SIG-M5 treated with dmso at 0.1 percent for 504 hours (cell line): ENCODE results near the gene RGL2.

Experiments used
- DNase-seq: peaks from one replicate; lab custom pipeline; 2025; ENCODE audit not compliant: unreplicated experiment; lab: John Stamatoyannopoulos, UW

The RGL2 gene

DNA sequence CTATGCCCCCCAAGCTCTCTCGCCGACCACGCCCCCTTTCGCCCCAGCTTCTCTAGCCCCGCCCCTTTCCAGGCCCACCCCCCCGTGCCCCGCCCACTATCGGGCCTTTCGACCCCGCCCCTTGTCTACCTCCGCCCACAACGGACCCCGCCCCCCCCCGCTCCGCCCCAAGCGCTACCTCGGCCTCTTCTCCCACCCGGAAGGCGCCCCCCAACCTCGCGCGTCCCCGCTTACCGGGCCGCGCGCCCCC, 18.6 kb upstream of the RGL2 start:
- no peak for DNase-seq

DNA sequence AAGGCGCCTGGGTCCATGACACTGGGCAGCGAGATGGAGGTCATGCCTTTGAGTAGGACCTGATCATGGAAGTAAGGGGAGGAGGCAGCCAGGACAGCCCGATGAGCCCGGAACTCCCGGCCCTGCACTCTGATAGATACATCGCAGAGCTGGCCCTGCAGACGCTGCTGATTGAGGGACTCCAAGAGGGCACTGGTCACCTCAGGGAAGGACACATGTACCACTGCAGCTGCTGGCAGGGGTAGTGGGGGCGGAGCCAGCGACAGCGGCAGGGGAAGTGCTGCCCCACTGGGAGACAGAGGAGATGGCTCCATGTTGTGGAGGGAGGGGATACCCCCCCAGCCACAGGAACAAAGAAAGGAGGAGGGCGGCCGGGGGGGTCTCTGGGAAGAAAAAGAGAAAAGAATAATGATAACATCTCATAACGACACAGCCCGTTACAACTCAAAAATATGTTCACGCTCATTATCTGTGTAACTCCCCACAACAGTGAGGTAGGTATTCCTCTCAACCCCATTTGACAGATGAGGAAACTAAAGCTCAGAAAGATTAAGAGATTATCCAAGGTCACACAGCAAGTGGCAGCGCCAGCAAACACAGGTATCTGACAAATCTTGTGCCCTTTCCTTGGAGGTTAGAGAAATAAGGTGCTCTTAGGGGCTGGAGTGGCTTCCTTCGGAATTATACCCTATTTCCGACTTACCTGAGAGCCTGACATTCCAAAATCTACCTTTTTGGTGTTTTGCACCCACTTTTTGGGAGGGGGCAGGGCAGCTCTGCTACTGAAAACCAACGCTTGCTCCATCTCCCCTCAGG, 18.1 kb upstream of the RGL2 start:
- DNase-seq: no peak

DNA sequence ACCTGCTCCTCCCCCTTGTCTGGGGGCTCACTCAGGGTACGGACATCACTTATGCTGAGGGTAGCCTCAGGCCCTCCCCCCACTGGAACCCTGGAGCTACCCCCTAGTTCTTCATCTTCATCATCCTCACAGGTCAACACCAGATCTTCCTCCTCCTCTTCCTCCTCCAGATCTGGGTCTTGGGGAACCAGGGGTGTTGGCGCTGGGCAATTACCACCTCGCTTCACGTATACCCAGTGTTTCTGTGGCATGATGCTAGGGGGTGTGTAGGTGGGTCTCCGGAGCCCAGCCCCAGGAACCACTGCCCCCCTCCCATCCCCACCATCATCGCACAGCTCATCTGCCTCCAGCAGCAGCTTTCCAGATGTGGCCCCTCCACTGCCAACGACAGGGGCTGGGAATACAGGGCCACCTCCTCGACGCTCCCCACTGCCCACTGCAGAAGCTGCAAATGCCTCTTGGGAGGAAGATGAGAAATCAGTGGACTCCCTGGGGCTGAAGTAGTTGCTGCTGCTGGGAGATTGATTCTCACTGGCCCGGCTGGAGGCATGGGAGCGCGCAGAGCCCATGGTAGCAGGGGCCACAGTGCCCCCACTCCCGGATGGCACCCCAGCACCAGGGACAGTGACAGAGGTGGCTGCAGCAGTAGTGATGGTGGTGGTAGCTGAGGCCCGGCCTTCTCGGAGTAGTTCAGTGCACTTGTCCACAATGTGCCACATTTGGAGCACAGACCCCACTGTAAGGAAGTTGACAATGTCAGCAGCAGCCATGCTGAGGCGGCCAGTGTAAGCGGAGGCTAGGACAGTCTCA, 17.3 kb upstream of the RGL2 start:
- no peak for DNase-seq

DNA sequence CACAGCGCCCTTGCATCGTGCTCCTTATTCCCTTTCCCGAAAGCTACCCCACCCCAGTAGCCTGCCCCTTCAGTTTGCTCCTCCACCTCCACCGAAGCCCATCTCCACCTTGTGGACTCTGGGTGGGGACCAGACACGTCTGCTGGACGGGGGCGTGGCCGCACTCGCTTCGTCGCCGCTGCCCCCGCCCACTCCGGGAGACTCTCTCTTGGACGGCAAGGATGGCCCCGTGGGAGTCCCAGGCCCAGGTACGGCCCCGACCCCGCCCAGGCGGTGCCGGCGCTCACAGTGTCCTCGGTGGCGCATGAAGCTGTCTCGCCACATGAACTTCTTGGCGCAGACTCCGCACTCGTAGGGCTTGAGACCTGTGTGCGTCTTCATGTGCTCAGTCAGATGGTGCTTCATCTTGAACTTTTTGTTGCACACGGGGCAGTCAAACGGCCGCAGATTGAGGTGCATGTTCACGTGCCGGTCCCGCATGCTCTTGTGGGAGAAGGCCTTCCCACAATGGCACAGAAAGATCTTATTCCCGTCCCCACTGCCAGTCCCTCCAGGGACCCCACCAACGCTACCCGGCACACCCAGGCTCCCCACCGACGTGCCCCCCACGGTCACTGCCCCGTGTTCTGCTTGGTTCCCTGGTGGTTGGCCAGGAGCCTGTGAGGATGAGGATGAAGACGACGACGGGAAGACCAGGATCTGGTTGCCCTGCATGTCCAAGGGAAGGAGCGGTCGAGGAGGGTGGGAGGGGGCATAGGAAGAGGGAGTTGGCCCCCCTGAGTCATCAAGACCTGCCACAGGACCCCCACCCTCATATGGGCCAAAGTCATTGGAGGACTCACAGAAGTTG, 16.4 kb upstream of the RGL2 start:
- no peak for DNase-seq

DNA sequence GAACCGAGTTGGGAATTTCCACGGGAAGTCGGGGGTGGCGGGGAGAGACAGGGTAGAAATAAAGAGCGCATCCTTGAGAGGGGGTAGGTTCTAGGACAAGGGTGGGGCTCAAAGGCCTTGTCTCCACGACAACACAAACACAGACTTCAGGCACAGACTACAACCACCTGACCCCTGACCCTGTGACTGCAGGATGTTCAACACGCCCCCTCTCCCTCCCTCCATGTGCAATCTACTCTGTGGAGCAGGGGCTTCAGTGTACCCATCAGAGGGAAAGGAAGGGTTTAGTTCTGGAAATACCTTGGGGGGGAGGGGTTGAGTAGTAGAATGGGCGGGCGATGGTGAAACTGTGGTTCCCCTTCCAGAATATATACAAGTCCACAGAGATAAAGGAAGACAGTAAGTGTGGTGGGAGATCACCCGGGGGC, 15.8 kb upstream of the RGL2 start:
- DNase-seq: peak; percentile 70

DNA sequence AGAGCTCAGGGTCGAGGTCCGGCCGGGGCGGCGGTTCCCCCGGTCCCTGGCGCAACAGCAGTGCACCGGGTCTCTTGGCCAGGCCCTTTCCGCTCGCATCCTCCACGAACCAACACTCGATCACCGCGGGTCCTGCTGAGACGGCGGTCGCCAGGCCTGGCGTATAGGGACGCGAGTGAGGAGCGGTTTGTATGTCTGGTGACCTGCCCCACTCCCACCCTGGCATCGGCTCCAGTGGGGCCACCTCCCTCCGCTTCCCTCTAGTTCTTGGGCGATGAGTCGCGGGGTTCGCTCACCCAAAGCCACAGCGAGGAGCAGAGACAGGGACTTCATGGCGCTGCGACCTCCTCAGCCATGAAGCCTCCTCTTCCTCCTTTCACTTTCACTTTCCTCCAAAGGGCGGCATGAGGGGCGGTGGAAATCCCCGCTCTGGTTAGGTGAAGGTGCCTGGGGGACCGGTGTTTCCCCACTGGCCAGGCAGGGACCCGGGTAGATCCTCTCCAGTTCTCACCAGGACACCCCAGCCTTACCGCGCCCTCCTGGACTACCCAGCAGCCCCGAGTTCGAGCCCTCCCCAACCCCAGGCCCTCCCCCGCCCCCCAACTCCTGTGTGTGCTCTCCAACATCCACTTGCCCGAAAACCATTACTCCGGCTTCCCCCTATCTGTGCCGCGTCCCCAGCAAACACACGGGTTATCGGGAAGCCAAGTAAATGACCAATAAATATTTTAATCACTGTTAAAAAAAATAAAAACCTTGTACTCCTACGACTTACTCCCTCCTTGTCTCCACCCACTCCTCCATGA, 15.2 kb upstream of the RGL2 start, which contains the start of gene TAPBP:
TAPBP (minus strand) TSS at position 370 of the 806 bp plus-strand sequence; CDS start at position 333, 37 bp downstream.
- peak; percentile 69 for DNase-seq

DNA sequence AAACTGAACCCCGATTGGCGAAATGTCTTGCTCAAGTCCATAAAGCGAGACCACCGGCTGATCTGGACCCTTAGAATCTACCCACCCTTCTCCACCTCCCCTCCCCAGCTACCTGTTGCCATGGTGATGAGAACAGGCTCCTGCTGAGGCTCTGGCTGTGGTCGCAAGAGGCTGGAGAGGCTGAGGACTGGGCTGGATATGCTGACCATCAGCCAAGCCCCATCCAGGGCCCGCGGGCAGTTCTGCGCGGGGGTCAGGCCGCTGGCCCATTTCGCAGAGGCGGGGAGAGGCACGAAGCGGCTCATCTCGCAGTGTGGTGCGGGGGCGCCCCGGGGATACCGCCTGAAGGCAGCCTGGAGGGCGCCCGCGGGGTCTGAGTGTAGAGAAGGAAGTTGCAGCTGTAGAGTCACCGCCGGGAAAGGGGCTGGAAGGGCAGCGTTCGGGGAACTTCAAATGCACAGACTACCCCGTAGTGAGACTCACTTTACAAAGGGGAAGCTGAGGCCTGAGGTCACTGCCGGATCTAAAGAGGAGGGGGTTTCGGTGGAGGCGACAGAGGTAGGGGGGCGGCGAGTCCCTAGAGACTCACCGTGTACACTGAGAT, 14.5 kb upstream of the RGL2 start:
- peak; percentile 76 for DNase-seq

DNA sequence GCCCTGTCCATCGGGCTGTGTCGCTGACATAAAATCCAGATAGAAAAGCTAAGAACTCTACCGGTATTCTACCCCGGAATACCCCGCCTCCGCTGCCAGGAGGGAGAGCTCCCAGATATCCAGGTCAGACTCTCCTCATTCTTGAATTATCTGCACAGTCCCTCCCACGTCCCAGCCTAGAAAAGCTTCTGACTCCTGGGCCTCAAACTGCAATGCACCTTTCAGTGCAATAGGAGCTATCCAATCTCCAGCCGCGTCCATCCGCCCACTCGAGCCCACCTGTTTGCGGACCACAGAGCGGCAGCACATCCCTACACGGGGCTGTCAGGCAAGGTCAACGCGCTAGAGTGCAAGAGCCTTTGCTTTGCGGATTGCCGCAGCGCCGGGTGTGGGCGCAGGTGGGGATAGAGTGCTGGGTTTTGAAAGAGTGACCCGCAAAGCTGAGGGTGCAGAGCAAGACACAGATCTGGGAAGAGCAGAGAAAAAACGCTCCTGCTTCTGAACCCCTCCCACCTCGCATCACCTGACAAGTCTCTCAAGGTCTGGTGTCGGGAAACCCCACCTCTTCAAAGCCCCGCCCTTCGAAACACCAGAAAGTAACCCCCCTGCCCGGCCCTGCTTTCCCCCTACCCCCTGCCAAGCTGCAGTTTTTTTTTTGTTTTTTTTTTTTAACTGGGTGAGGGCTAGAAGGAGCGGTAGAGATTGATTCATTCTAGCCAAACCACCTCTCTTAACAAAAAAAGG, 13.8 kb upstream of the RGL2 start:
- peak; percentile 66 for DNase-seq

DNA sequence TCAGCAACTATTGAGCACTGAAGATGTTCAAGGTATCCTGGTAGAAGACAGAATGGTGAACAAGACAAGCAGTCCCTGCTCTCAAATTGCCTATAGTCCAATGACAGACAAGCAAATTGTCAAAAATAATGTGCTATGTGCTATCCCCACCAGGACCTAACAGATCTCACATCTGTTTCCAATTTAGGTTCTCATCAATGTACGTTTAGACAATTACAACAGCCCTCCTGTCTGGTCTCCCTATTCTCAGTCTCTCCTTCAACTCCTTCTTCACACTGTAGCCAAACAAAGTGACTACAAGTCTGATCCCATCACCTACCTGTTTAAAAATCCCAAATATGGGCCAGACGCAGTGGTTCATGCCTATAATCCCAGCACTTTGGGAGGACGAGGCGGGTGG, 7.6 kb upstream of the RGL2 start:
- no peak for DNase-seq

DNA sequence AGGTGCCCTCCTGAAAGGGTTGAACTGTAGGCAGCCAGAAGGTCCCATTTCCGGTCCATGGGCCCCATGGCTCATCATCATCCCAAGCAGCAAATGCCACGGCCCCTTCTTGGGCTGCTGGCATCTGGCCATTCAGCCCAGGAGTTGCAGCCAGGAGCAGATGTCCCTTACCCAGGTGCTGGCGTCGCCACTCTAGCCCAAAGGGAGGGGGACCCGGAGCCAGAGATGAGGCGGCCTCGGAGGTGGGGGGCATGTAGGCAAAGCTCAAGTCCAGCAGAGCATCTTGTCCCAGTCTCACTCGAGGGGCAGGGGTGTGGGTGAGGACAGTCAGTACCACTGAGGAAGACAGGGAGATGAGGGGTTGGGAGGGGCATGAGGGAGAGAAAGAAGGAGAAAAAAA, 6.3 kb upstream of the RGL2 start:
- no peak for DNase-seq

DNA sequence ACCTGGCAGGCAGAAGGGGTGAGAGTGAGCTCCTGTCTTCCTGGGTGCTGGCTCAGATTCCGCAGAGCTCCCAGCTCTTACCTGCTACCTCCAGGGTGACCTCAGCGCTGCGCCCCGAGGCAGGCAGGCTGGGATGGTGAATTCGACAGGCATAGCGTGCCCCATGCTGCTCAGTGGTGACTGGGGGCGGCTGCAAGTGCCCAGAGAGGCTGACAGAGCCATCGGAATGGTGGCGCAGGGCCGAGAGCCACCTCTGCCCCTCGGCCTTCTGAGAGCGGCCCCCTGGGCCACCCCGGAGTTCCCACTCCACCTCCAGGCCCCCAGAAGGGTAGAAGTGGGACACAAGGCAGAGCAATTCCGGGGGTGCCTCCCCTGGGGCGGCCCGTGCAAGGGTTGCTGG, 5.5 kb upstream of the RGL2 start:
- no peak for DNase-seq

DNA sequence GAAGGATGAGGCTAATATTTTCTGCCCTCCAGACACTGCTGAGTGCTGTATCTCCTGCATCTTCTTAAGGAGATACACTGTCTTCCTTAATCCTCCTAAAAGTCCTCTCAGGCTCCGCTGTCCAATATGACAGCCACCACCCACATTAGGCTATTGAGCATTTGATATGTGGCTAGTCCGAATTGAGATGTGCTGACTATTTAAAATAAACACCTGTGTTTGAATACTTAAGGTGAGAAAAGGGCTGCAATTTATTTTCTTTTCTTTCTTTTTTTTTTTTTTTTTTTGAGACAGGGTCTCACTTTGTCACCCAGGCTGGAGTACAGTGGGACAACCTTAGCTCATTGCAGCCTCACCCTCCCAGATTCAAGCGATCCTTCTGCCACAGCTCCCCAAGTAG, 3.1 kb upstream of the RGL2 start:
- DNase-seq: no peak

DNA sequence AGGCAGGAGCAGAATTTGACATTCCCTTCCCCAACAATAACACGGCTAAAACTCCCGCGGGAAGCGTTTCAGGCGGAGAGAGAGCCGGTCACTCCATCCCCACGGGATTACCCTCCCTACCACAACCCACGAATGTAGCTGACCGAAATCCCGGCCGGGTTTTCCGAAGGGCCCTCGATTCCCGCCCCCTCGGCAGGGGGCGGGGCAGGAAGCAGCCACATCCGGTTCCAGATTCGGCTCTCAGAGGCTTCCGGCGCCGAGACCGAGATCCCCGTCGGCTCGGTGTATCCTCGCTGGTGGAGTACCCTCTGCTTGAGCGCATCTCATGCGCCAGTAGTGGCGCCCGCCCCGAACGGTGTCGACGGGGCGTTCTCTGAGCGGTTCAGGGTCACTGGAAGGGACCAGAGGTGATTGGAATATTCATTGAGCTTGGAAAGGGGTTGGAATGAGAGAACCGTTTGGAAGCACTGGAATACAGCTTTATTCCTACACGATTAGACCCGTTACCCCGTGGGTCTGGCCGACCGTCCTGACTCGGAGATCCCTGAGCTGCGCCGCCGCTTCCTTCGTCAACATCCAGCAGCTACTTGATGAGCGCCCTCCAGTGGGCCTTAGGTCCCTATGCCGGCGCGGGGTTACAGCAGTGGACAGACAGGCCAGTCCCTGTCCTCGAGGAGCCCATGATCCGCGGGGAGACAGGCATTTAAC, 649 bp upstream of the RGL2 start:
- peak; percentile 82 for DNase-seq

DNA sequence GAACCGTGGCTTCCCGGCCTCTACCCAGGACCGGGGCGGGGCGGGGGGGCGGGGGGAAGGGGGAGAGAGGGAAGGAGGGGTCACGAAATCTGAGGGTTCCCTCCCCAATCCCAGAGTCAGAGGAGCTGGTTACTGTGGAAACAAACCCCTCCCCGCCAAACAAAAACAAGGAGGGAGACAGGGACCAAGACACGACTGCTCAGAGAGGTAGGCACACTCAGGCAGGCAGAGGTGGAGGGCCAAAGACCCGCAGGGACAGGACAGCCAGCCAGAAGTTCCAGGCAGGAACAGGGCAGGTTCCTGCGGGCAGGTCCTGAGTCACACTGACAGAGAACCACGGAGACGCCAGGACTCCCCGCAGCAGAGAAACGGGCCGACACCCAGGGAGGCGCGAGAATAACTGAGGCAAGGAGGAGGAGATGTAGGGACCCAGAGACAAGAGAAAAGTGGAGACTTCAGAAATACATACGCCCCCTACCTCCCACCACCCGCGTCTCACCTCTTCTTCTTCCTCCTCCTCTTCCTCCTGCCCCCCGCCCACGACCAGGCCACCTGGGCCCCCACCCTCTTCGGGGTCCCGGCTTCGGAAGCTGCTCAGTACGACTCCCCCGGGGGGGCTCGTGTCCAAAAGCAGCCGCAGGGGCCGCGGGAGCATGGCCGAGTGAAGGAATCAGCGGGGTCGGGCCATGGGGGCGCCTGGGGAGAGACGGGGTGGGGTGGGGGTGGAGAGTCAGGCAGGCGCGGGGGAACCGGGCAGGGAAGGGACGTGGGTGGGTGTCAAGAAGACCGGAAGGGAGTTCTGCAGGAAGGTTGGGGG, 578 bp downstream of the RGL2 start:
- DNase-seq: peak; percentile 74

DNA sequence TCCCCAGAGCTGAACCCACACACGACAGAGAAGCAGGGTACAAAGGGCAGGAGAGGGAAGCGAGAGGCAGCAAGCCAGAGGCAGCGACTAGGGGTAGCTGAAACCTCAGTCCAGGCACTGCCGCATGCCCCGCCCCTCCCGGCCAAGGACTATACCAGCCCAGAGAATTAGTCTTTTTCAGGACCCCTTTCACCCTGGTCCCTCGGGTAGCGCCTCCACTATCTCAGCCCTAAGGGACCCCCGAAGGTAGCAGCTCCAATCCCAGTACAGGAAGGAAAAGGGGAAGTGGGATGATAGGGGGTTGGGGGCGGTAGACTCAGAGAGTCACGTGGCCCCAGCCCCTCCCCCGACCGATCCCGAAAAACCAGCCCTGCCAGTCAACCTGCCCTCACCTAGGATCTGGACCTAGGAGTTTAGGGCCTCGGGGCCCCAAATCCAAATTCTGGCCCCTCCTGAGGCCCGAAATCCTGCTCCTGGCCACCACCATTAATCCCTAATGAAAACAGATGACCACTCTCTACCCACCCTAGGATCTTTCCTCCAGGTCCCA, 1.3 kb downstream of the RGL2 start:
- DNase-seq: peak; percentile 49

DNA sequence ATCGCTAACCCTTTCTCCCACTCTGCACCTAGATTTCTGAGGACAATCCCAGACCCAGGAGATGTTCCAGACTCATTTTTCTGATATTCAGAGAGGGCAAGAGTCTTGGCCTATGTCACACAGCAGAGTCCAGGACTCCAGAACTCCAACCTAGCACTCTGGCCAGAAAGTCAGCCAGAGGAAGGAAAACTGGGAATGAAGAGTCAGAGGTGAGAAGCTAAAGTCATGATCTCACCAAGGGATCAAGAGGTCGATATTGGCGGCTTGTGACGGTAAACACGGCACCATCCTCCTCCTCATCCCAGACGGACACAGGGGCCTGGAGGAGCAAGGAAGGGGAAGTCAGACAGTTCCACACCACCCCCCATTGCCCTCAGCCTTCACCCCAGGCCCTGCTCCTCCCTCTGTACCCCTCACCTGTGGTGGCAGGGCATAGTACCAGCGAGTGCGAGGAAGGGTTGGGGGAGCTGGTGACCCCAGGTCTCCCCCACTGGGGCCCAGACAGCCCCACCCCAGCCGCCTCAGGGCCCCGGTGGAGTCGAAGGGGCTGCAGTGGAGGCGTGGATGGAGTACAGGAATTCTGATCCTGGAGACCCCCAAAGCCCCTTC, 1.8 kb downstream of the RGL2 start:
- DNase-seq: no peak

DNA sequence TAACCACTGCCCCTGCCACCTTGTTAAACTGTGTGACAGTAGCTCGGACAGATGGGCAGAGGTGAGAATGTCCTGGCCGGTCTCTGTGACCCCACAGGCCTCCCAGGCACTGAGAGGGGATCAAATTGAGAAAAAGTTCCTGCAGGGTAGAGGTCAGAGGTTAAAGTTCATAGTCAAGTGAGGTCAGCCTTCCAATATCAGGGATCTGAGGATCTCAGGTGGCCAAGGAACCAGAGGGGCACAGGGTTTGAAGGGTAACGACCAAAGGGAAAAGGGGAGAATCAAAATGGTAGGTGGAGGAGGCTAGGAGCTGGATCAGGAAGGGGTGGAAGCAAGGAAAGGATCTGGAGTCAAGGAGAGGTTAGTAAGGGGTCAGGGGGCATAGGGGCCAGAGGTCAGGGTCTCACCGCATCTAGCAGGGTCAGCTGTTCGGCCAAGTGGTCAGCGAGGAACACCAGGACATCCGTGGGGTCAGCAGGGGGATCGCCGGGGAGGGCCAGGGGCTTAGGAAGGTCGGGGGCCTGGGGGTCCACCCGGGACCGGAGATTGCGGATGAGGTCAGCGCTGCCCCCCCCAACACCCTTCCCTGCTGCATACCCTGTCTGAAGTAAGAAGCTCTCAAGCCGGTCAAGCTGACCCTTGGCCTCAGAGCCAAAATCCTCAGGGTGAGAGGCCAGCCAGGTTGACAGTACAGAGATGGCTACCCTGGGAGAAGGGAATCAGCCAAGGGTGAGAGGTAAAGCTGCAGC, 2.9 kb downstream of the RGL2 start:
- no peak for DNase-seq
